Vagina (tissue), 2 donors: ENCODE measurements around the gene CHST11. TPM values are rescaled to one million over a fixed set of nuclear protein-coding genes. Genes with fewer than 3 reads are reported as not detected.

ENCODE experiments used
- DNase-seq, 2 donors: peaks; one replicate each; pipeline ENCODE4 v3.0.0-alpha.2; 2017; ENCODE audit errors: extremely low spot score in 2 of 2
- H3K27ac ChIP-seq: fragments of 200-600 bp; sonication (generic); one replicate; pipeline ENCODE4 v1.5.1; 2019
- H3K27me3 ChIP-seq: fragments of 200-600 bp; sonication (generic); one replicate; pipeline ENCODE4 v1.5.1; 2019
- H3K36me3 ChIP-seq, 2 donors: fragments of 200-600 bp; sonication (generic); one replicate each; pipeline ENCODE4 v1.5.1; 2017 to 2019
- H3K4me1 ChIP-seq: fragments of 200-600 bp; sonication (generic); one replicate; pipeline ENCODE4 v1.5.1; 2019
- H3K4me3 ChIP-seq, 2 donors: fragments of 200-600 bp; sonication (generic); 1 replicate in 1 of 2; 2 replicates in 1 of 2; pipeline ENCODE4 v1.5.1; 2016 to 2019
- H3K9me3 ChIP-seq: fragments of 200-600 bp; sonication (generic); one replicate; pipeline ENCODE4 v1.5.1; 2019
- POLR2A ChIP-seq, 2 donors: fragments of 450-650 bp; IDR thresholded peaks; one replicate each; pipeline ENCODE4 v1.6.1; 2017; ENCODE audit warnings: antibody characterized with exemption in 2 of 2, mild to moderate bottlenecking in 2 of 2, moderate library complexity in 2 of 2
- POLR2AphosphoS5 ChIP-seq, 2 donors: sonication (generic); formaldehyde crosslinking; IDR thresholded peaks; one replicate each; pipeline ENCODE4 v1.9.0; 2017; ENCODE audit warnings: antibody characterized with exemption in 2 of 2, mild to moderate bottlenecking in 2 of 2, low read depth in 1 of 2; ENCODE audit not compliant: insufficient read depth in 1 of 2
- intact Hi-C: fragments of 100-400 bp; cut with DNase I; formaldehyde crosslinking; loops from one replicate; pipeline ENCODE4 v1.15.1; 2023
- total RNA-seq: library from RNA; depleted of rRNA; stranded (reverse); fragments of >200 nt; gene quantifications from one replicate; pipeline ENCODE4 v1.2.3, GENCODE V29; 2016
- TF ChIP-seq, protein P1 (sequence below), 3 experiments: fragments of 450-650 bp in 2 of 3; fragments of 200-600 bp in 1 of 3; sonication (generic) in 1 of 3; IDR thresholded peaks; one replicate each; pipeline ENCODE4 v1.5.1; 2017 to 2019; ENCODE audit warnings: antibody characterized with exemption in 3 of 3, mild to moderate bottlenecking in 2 of 3, moderate library complexity in 2 of 3

CHST11 gene
- total RNA-seq, 1 donor from 2014 or later = 40.0 TPM

DNA sequence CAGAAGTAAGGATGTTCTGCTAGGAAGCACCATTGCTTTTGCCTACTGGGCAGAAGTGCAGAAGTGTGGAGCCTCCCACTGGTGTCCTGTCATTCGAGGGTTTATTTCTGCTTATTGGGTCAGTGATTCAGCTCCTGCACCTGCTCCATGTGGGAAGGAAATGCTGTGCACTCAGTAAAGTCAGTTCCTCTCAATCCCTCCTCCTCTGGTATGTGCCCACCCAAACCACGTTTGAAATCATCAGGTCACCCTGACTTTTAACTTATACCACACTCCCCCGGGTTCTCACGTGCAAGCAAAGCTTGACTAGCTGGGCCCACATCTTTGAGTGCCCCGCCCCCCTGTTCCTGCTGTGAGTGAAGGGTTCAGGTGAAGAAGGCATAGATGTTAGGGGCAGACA is 223.7 kb downstream of the CHST11 start:
- DNase-seq = no peak
- Histone ChIP-seq H3K27ac (no peak overlapping the region), H3K4me1 (peaks cover 42% of the 10 kb centered on the region), H3K9me3 (no peaks in the 10 kb centered on the region), H3K27me3 (no peaks in the 10 kb centered on the region), H3K36me3 (no peaks in the 10 kb centered on the region), H3K4me3 (no peak overlapping the region)
- intact Hi-C loops = no loop called here
- TF ChIP-seq POLR2A (IDR thresholded peaks at IDR 0.05) (no peak), POLR2AphosphoS5 (IDR thresholded peaks at IDR 0.05; ENCODE audit: insufficient read depth in 1 of 2, low read depth in 1 of 2) (no peak)
- TF ChIP-seq, protein P1, sequence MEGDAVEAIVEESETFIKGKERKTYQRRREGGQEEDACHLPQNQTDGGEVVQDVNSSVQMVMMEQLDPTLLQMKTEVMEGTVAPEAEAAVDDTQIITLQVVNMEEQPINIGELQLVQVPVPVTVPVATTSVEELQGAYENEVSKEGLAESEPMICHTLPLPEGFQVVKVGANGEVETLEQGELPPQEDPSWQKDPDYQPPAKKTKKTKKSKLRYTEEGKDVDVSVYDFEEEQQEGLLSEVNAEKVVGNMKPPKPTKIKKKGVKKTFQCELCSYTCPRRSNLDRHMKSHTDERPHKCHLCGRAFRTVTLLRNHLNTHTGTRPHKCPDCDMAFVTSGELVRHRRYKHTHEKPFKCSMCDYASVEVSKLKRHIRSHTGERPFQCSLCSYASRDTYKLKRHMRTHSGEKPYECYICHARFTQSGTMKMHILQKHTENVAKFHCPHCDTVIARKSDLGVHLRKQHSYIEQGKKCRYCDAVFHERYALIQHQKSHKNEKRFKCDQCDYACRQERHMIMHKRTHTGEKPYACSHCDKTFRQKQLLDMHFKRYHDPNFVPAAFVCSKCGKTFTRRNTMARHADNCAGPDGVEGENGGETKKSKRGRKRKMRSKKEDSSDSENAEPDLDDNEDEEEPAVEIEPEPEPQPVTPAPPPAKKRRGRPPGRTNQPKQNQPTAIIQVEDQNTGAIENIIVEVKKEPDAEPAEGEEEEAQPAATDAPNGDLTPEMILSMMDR (IDR thresholded peaks at IDR 0.05) = no peak

- intact Hi-C loops = no loop called here
Observed at GRCh38 chr12:104681012-104681690, 224.4 kb downstream of the CHST11 start.

DNA sequence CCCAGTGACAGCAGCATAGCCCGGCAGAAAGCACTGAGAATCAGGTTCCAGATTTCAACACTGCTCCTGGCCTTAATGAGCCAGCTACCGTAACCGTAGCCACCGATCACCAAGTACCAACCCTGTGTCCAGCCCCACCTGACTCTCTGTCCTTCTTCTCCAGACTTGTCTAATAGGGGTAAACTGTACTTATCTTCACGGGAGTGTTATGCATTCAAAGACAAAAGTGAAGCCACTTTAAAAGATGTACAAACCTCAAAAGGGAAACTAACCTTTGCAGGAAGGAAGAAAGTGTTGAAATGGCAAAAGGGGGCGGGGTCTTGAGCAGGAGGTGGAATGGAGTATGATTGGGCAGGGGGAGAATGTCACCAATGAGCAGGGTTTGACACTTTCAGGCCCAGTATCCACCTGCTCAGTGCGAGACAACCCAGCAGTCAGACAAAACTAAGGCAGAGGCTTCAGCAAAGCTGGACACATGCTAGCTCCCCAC is 226.1 kb downstream of the CHST11 start:
- no peaks in the 10 kb centered on the region for H3K27me3 ChIP-seq
- no peak overlapping the region for H3K4me3 ChIP-seq
- no peak overlapping the region for H3K27ac ChIP-seq
- H3K9me3 ChIP-seq = no peaks in the 10 kb centered on the region
- no peak for DNase-seq
- TF ChIP-seq POLR2A (IDR thresholded peaks at IDR 0.05) (no peak), POLR2AphosphoS5 (IDR thresholded peaks at IDR 0.05; ENCODE audit: insufficient read depth in 1 of 2, low read depth in 1 of 2) (no peak)
- TF ChIP-seq, protein P1 (IDR thresholded peaks at IDR 0.05) = no peak
- peaks cover 46% of the 10 kb centered on the region for H3K4me1 ChIP-seq
- intact Hi-C loops = no loop called here
- H3K36me3 ChIP-seq = no peaks in the 10 kb centered on the region

More at GRCh38 chr12:104681012-104681690, 224.4 kb downstream of the CHST11 start:
- Histone ChIP-seq H3K36me3 (no peaks in the 10 kb centered on the region), H3K9me3 (no peaks in the 10 kb centered on the region), H3K27ac (no peak overlapping the region), H3K27me3 (no peaks in the 10 kb centered on the region), H3K4me3 (no peak overlapping the region), H3K4me1 (peaks cover 48% of the 10 kb centered on the region)
- TF ChIP-seq, protein P1 (IDR thresholded peaks at IDR 0.05) = no peak
- TF ChIP-seq POLR2AphosphoS5 (IDR thresholded peaks at IDR 0.05; ENCODE audit: insufficient read depth in 1 of 2, low read depth in 1 of 2) (no peak), POLR2A (IDR thresholded peaks at IDR 0.05) (no peak)
- no peak for DNase-seq

DNA sequence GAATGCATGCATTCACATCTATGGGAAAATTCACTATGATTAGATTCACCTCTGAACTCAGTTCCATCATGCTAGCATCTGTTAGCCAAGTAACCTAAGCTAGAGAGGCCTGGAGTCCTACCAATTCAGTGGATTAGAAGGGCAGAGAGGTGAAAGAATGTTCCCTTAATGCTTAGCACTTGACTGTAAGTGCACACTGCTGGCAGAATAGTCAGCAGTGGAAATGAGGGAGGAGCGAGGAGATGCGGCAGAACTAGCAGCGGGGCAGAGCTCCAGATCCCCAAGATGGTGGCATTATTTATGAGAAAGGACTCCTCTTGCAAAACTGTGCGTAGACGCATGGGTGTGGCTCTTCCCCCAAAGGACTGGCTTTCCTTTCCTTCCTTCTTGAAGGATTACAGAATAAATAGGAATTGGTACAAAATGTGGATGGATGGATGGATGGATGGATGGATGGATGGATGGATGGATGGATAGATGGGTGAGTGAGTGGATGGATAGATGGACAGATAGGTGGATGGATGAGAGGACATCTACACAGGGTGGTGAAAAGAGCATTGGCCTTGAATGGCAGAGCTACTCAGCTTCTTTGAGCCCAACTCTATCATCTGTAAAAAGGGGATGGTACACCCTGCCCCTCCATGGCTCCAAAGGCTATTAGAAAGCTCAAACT is 227.2 kb downstream of the CHST11 start:
- intact Hi-C loops = no loop called here
- Histone ChIP-seq H3K36me3 (no peaks in the 10 kb centered on the region), H3K4me1 (peaks cover 42% of the 10 kb centered on the region), H3K4me3 (no peak overlapping the region), H3K27me3 (no peaks in the 10 kb centered on the region), H3K27ac (no peak overlapping the region), H3K9me3 (no peaks in the 10 kb centered on the region)
- DNase-seq = no peak
- TF ChIP-seq, protein P1 (IDR thresholded peaks at IDR 0.05) = no peak
- no peak for TF ChIP-seq POLR2AphosphoS5 (IDR thresholded peaks at IDR 0.05; ENCODE audit: insufficient read depth in 1 of 2, low read depth in 1 of 2)
- TF ChIP-seq POLR2A (IDR thresholded peaks at IDR 0.05) = no peak

DNA sequence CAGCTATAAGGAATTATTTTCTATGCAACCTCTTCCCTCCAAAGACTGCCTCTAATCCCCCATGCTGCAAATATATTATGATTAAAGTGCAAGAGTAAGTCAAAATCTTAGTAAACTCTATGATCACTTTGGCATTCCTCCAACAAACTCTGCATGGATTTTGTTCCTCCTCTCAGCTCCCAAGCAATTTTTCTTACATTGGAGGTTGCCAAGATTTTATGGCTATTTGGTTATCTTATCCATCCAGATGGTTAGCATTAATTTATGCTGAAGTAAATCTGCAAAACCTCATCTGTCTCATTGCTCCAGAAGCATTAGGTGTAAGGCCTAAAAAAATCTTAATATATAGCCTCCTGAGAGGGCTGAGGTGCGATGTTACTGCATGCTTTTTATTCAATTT is 228.1 kb downstream of the CHST11 start:
- H3K27ac ChIP-seq = no peak overlapping the region
- H3K4me1 ChIP-seq = peaks cover 40% of the 10 kb centered on the region
- intact Hi-C loops = no loop called here
- no peak overlapping the region for H3K4me3 ChIP-seq
- H3K36me3 ChIP-seq = no peaks in the 10 kb centered on the region
- no peak for DNase-seq
- H3K27me3 ChIP-seq = no peaks in the 10 kb centered on the region
- no peaks in the 10 kb centered on the region for H3K9me3 ChIP-seq
- TF ChIP-seq, protein P1 (IDR thresholded peaks at IDR 0.05) = no peak
- TF ChIP-seq POLR2A (IDR thresholded peaks at IDR 0.05) (no peak), POLR2AphosphoS5 (IDR thresholded peaks at IDR 0.05; ENCODE audit: insufficient read depth in 1 of 2, low read depth in 1 of 2) (no peak)
